ENCODE measurements around the gene ME1.

The ME1 gene

GRCh38 chr6:83389606-83390005, 41.2 kb downstream of the ME1 start:
- Histone ChIP-seq H3K9me3 (ENCODE audit: control insufficient read depth in 2 of 2, low read length in 2 of 2) (no peaks in the 10 kb centered on the region), H3K27me3 (ENCODE audit: control insufficient read depth in 1 of 2, insufficient read depth in 2 of 2, low read length in 2 of 2) (no peaks in the 10 kb centered on the region), H3K4me3 (ENCODE audit: low read length in 2 of 2) (no peak overlapping the region), H3K36me3 (ENCODE audit: control insufficient read depth in 2 of 2, insufficient read depth in 2 of 2, low read length in 2 of 2) (no peaks in the 10 kb centered on the region), H3K27ac (ENCODE audit: low read length) (no peak overlapping the region), H3K4me1 (ENCODE audit: control insufficient read depth, insufficient read depth, low read length) (no peaks in the 10 kb centered on the region), H3K9ac (ENCODE audit: low read length in 2 of 2) (no peak overlapping the region)

- no peak overlapping the region for H3K4me3 ChIP-seq (ENCODE audit: low read length in 2 of 2)
- H3K27me3 ChIP-seq (ENCODE audit: control insufficient read depth in 1 of 2, insufficient read depth in 2 of 2, low read length in 2 of 2), result no peaks in the 10 kb centered on the region
- no peak overlapping the region for H3K9ac ChIP-seq (ENCODE audit: low read length in 2 of 2)
- peaks cover 4% of the 10 kb centered on the region for H3K4me1 ChIP-seq (ENCODE audit: control insufficient read depth, insufficient read depth, low read length)
- no peaks in the 10 kb centered on the region for H3K36me3 ChIP-seq (ENCODE audit: control insufficient read depth in 2 of 2, insufficient read depth in 2 of 2, low read length in 2 of 2)
- H3K9me3 ChIP-seq (ENCODE audit: control insufficient read depth in 2 of 2, low read length in 2 of 2), result no peaks in the 10 kb centered on the region
- no peak overlapping the region for H3K27ac ChIP-seq (ENCODE audit: low read length)
Observed at GRCh38 chr6:83385473-83385872, 45.4 kb downstream of the ME1 start.

DNA sequence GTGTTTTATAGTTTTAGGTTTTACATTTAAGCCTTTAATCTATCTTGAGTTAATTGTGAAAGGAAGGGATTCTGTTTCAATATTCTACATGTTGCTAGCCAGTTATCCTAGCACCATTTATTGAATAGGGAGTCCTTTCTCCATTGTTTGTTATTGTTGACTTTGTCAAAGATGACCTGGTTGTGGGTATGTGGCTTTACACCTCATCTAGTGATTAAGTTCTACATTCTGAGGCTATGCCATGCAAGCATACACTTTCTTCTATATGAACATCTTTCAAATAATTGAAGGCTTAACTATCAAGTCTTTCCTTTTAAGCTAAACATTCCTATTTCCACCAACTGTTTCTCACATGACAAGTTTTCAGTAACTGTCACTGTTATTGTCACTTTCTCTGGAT, 46.1 kb downstream of the ME1 start:
- Histone ChIP-seq H3K9me3 (ENCODE audit: control insufficient read depth in 2 of 2, low read length in 2 of 2) (no peaks in the 10 kb centered on the region), H3K4me1 (ENCODE audit: control insufficient read depth, insufficient read depth, low read length) (peaks cover 4% of the 10 kb centered on the region), H3K9ac (ENCODE audit: low read length in 2 of 2) (no peak overlapping the region), H3K27ac (ENCODE audit: low read length) (no peak overlapping the region), H3K27me3 (ENCODE audit: control insufficient read depth in 1 of 2, insufficient read depth in 2 of 2, low read length in 2 of 2) (no peaks in the 10 kb centered on the region), H3K36me3 (ENCODE audit: control insufficient read depth in 2 of 2, insufficient read depth in 2 of 2, low read length in 2 of 2) (no peaks in the 10 kb centered on the region), H3K4me3 (ENCODE audit: low read length in 2 of 2) (no peak overlapping the region)

GRCh38 chr6:83381949-83382348, 48.9 kb downstream of the ME1 start:
- Histone ChIP-seq H3K9ac (ENCODE audit: low read length in 2 of 2) (no peak overlapping the region), H3K27ac (ENCODE audit: low read length) (no peak overlapping the region), H3K36me3 (ENCODE audit: control insufficient read depth in 2 of 2, insufficient read depth in 2 of 2, low read length in 2 of 2) (no peaks in the 10 kb centered on the region), H3K27me3 (ENCODE audit: control insufficient read depth in 1 of 2, insufficient read depth in 2 of 2, low read length in 2 of 2) (no peaks in the 10 kb centered on the region), H3K4me3 (ENCODE audit: low read length in 2 of 2) (no peak overlapping the region), H3K9me3 (ENCODE audit: control insufficient read depth in 2 of 2, low read length in 2 of 2) (no peaks in the 10 kb centered on the region), H3K4me1 (ENCODE audit: control insufficient read depth, insufficient read depth, low read length) (peaks cover 4% of the 10 kb centered on the region)

- Histone ChIP-seq H3K36me3 (ENCODE audit: control insufficient read depth in 2 of 2, insufficient read depth in 2 of 2, low read length in 2 of 2) (no peaks in the 10 kb centered on the region), H3K27ac (ENCODE audit: low read length) (no peak overlapping the region), H3K4me1 (ENCODE audit: control insufficient read depth, insufficient read depth, low read length) (peaks cover 4% of the 10 kb centered on the region), H3K9ac (ENCODE audit: low read length in 2 of 2) (no peak overlapping the region), H3K27me3 (ENCODE audit: control insufficient read depth in 1 of 2, insufficient read depth in 2 of 2, low read length in 2 of 2) (no peaks in the 10 kb centered on the region), H3K4me3 (ENCODE audit: low read length in 2 of 2) (no peak overlapping the region), H3K9me3 (ENCODE audit: control insufficient read depth in 2 of 2, low read length in 2 of 2) (no peaks in the 10 kb centered on the region)
Observed at GRCh38 chr6:83378621-83379388, 52.0 kb downstream of the ME1 start.

- Histone ChIP-seq H3K27me3 (ENCODE audit: control insufficient read depth in 1 of 2, insufficient read depth in 2 of 2, low read length in 2 of 2) (no peaks in the 10 kb centered on the region), H3K9ac (ENCODE audit: low read length in 2 of 2) (no peak overlapping the region), H3K4me3 (ENCODE audit: low read length in 2 of 2) (no peak overlapping the region), H3K36me3 (ENCODE audit: control insufficient read depth in 2 of 2, insufficient read depth in 2 of 2, low read length in 2 of 2) (no peaks in the 10 kb centered on the region), H3K4me1 (ENCODE audit: control insufficient read depth, insufficient read depth, low read length) (no peaks in the 10 kb centered on the region), H3K27ac (ENCODE audit: low read length) (no peak overlapping the region), H3K9me3 (ENCODE audit: control insufficient read depth in 2 of 2, low read length in 2 of 2) (no peaks in the 10 kb centered on the region)
Observed at GRCh38 chr6:83371423-83371822, 59.4 kb downstream of the ME1 start.

DNA sequence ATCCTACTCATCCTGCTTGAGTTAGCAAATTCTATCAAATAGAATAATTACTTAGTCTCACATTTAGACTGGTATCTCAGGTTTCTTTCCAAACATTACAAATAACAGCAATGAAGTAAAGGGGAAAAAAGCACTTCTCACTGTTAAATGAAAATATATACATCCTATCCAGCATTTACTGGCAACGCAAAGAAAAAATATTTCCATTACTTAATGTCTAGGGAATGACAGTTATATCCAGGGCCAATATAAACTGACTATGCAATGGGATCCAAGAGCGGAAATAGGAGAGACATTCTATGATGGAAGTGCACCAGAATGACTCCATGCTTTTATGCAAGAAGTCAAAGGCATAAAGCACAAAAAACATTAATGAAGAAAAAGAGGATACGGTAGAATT, 60.3 kb downstream of the ME1 start:
- Histone ChIP-seq H3K27me3 (ENCODE audit: control insufficient read depth in 1 of 2, insufficient read depth in 2 of 2, low read length in 2 of 2) (no peaks in the 10 kb centered on the region), H3K27ac (ENCODE audit: low read length) (no peak overlapping the region), H3K9ac (ENCODE audit: low read length in 2 of 2) (no peak overlapping the region), H3K36me3 (ENCODE audit: control insufficient read depth in 2 of 2, insufficient read depth in 2 of 2, low read length in 2 of 2) (no peaks in the 10 kb centered on the region), H3K4me1 (ENCODE audit: control insufficient read depth, insufficient read depth, low read length) (no peaks in the 10 kb centered on the region), H3K9me3 (ENCODE audit: control insufficient read depth in 2 of 2, low read length in 2 of 2) (no peaks in the 10 kb centered on the region), H3K4me3 (ENCODE audit: low read length in 2 of 2) (no peak overlapping the region)

DNA sequence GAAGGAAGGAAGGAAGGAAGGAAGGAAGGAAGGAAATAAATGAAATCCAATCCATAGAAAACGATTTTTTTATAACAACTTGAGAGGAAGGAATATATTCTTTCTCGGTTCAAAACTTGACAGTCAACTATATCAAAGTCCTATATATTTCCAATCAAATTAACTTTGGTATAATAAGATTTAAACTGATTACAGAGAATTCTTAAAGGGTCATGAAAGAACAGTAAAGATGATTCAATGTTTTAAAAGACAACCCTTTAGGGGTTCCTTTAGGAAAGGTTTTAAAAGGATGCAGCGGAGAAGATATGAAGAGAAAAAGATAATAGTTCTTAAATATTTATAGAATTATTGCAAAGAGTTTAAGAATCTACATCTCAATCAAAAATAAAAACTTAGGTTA, 61.2 kb downstream of the ME1 start:
- Histone ChIP-seq H3K4me3 (ENCODE audit: low read length in 2 of 2) (no peak overlapping the region), H3K9me3 (ENCODE audit: control insufficient read depth in 2 of 2, low read length in 2 of 2) (no peaks in the 10 kb centered on the region)

GRCh38 chr6:83368577-83368976, 62.3 kb downstream of the ME1 start:
- H3K27me3 ChIP-seq (ENCODE audit: control insufficient read depth in 1 of 2, insufficient read depth in 2 of 2, low read length in 2 of 2), result no peaks in the 10 kb centered on the region
- H3K9me3 ChIP-seq (ENCODE audit: control insufficient read depth in 2 of 2, low read length in 2 of 2), result no peaks in the 10 kb centered on the region
- H3K27ac ChIP-seq (ENCODE audit: low read length), result no peak overlapping the region
- H3K4me3 ChIP-seq (ENCODE audit: low read length in 2 of 2), result no peak overlapping the region
- no peaks in the 10 kb centered on the region for H3K4me1 ChIP-seq (ENCODE audit: control insufficient read depth, insufficient read depth, low read length)
- H3K9ac ChIP-seq (ENCODE audit: low read length in 2 of 2), result no peak overlapping the region
- H3K36me3 ChIP-seq (ENCODE audit: control insufficient read depth in 2 of 2, insufficient read depth in 2 of 2, low read length in 2 of 2), result no peaks in the 10 kb centered on the region

More for the DNA sequence above, 61.2 kb downstream of the ME1 start:
- Histone ChIP-seq H3K27ac (ENCODE audit: low read length) (no peak overlapping the region), H3K9ac (ENCODE audit: low read length in 2 of 2) (no peak overlapping the region), H3K4me1 (ENCODE audit: control insufficient read depth, insufficient read depth, low read length) (no peaks in the 10 kb centered on the region), H3K36me3 (ENCODE audit: control insufficient read depth in 2 of 2, insufficient read depth in 2 of 2, low read length in 2 of 2) (no peaks in the 10 kb centered on the region), H3K27me3 (ENCODE audit: control insufficient read depth in 1 of 2, insufficient read depth in 2 of 2, low read length in 2 of 2) (no peaks in the 10 kb centered on the region)

- Histone ChIP-seq H3K27ac (ENCODE audit: low read length) (no peak overlapping the region), H3K4me1 (ENCODE audit: control insufficient read depth, insufficient read depth, low read length) (no peaks in the 10 kb centered on the region), H3K27me3 (ENCODE audit: control insufficient read depth in 1 of 2, insufficient read depth in 2 of 2, low read length in 2 of 2) (no peaks in the 10 kb centered on the region), H3K36me3 (ENCODE audit: control insufficient read depth in 2 of 2, insufficient read depth in 2 of 2, low read length in 2 of 2) (no peaks in the 10 kb centered on the region), H3K9me3 (ENCODE audit: control insufficient read depth in 2 of 2, low read length in 2 of 2) (no peaks in the 10 kb centered on the region), H3K4me3 (ENCODE audit: low read length in 2 of 2) (no peak overlapping the region), H3K9ac (ENCODE audit: low read length in 2 of 2) (no peak overlapping the region)
Observed at GRCh38 chr6:83367104-83367503, 63.7 kb downstream of the ME1 start.

DNA sequence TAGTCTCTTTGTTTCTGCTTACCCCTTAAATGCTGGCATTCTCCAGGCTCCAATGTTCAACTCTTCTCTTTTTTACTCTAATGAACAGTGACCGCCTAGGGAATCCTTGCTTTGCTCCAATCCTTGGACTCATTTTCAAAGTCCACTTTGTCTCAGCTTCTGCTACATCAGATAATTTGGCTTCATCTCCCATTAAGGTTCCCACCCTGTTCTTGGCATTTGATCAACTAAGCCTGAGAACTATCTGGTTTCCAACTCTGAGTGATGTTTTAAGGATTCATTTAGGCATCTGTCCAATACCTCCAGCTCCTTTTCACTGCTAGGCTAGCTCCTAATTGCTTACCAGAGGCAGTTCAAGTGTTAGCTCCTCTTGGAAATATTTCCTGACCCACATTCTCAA, 64.9 kb downstream of the ME1 start:
- no peak overlapping the region for H3K4me3 ChIP-seq (ENCODE audit: low read length in 2 of 2)
- H3K9ac ChIP-seq (ENCODE audit: low read length in 2 of 2), result no peak overlapping the region
- no peak overlapping the region for H3K27ac ChIP-seq (ENCODE audit: low read length)
- no peaks in the 10 kb centered on the region for H3K4me1 ChIP-seq (ENCODE audit: control insufficient read depth, insufficient read depth, low read length)
- H3K36me3 ChIP-seq (ENCODE audit: control insufficient read depth in 2 of 2, insufficient read depth in 2 of 2, low read length in 2 of 2), result no peaks in the 10 kb centered on the region
- no peaks in the 10 kb centered on the region for H3K27me3 ChIP-seq (ENCODE audit: control insufficient read depth in 1 of 2, insufficient read depth in 2 of 2, low read length in 2 of 2)
- H3K9me3 ChIP-seq (ENCODE audit: control insufficient read depth in 2 of 2, low read length in 2 of 2), result peaks cover 0 to 3% of the 10 kb centered on the region in 2 donors

Data from stomach smooth muscle (tissue), 2 donors.